NCI-H187 (cell line): ENCODE results near the gene PARM1.
A peak's percentile ranks its signal among the peaks of the same experiment; 100 is the strongest.

Source experiments
- DNase-seq, 2 experiments: peaks; one replicate each; lab custom pipeline; 2025; lab: John Stamatoyannopoulos, UW

The PARM1 gene

GRCh38 chr4:74942251-74942917 is 9.5 kb downstream of the PARM1 start:
- DNase-seq = no peak

GRCh38 chr4:74942918-74943253 is 10.0 kb downstream of the PARM1 start:
- DNase-seq = no peak

- DNase-seq = no peak
Observed at GRCh38 chr4:74944354-74944793, 11.5 kb downstream of the PARM1 start.

GRCh38 chr4:74946196-74946595 is 13.3 kb downstream of the PARM1 start:
- DNase-seq = no peak

GRCh38 chr4:74947798-74948197 is 14.9 kb downstream of the PARM1 start:
- DNase-seq = no peak

- no peak for DNase-seq
Observed at GRCh38 chr4:74948236-74948635, 15.3 kb downstream of the PARM1 start.

GRCh38 chr4:74950200-74950599 is 17.3 kb downstream of the PARM1 start:
- no peak for DNase-seq

GRCh38 chr4:74950882-74951281 is 18.0 kb downstream of the PARM1 start:
- DNase-seq = no peak

- no peak for DNase-seq
Observed at GRCh38 chr4:74953647-74954046, 20.7 kb downstream of the PARM1 start.

GRCh38 chr4:74958881-74959280 is 26.0 kb downstream of the PARM1 start:
- DNase-seq = no peak

GRCh38 chr4:74961230-74961629 is 28.3 kb downstream of the PARM1 start:
- DNase-seq = no peak

- DNase-seq = peak; percentile 31 to 48
Observed at GRCh38 chr4:74962584-74962983, 29.7 kb downstream of the PARM1 start.

- no peak for DNase-seq
Observed at GRCh38 chr4:74964311-74964710, 31.4 kb downstream of the PARM1 start.

GRCh38 chr4:74967324-74967723 is 34.4 kb downstream of the PARM1 start:
- no peak for DNase-seq

- no peak for DNase-seq
Observed at GRCh38 chr4:74968456-74969164, 35.7 kb downstream of the PARM1 start.

- no peak for DNase-seq
Observed at GRCh38 chr4:74969507-74970474, 36.9 kb downstream of the PARM1 start.

GRCh38 chr4:74970577-74970976 is 37.7 kb downstream of the PARM1 start:
- no peak for DNase-seq

GRCh38 chr4:74971862-74972261 is 38.9 kb downstream of the PARM1 start:
- no peak for DNase-seq

- DNase-seq = no peak
Observed at GRCh38 chr4:74975082-74975481, 42.2 kb downstream of the PARM1 start.

- no peak for DNase-seq
Observed at GRCh38 chr4:74975848-74976824, 43.2 kb downstream of the PARM1 start.

GRCh38 chr4:74982546-74983252 is 49.8 kb downstream of the PARM1 start:
- DNase-seq = no peak
